OCI-LY1 (cell line): Measurements from ENCODE around the gene FALEC.

ENCODE experiments used
- H2AFZ ChIP-seq: fragments of 200-600 bp; sonication (generic), shearing (Covaris generic); 2 replicates; pipeline ENCODE4 v1.6.0; 2014; ENCODE audit warnings: antibody characterized with exemption, mild to moderate bottlenecking, low read length
- H3F3A ChIP-seq: fragments of 200-600 bp; sonication (generic), shearing (Covaris generic); 2 replicates; pipeline ENCODE4 v1.6.0; 2014; ENCODE audit warnings: mild to moderate bottlenecking, antibody characterized with exemption, low read length, moderate library complexity; ENCODE audit not compliant: insufficient read depth
- H3K27ac ChIP-seq: fragments of 200-600 bp; sonication (generic); 2 replicates; pipeline ENCODE4 v1.5.1; 2014; ENCODE audit warnings: low read length, mixed run types, mild to moderate bottlenecking, low read depth; ENCODE audit not compliant: poor library complexity, severe bottlenecking
- H3K27me3 ChIP-seq: fragments of 200-600 bp; sonication (generic); 2 replicates; pipeline ENCODE4 v1.6.0; 2014; ENCODE audit warnings: antibody characterized with exemption, mild to moderate bottlenecking, low read length, moderate library complexity; ENCODE audit not compliant: insufficient read depth
- H3K36me3 ChIP-seq: fragments of 200-600 bp; sonication (generic); 2 replicates; pipeline ENCODE4 v1.6.1; 2014; ENCODE audit warnings: mild to moderate bottlenecking, antibody characterized with exemption, low read length, moderate library complexity, mixed read lengths; ENCODE audit not compliant: insufficient read depth
- H3K4me1 ChIP-seq: fragments of 200-600 bp; sonication (generic); 2 replicates; pipeline ENCODE4 v1.5.1; 2014; ENCODE audit warnings: mild to moderate bottlenecking, low read length, moderate library complexity; ENCODE audit not compliant: insufficient read depth, severe bottlenecking
- H3K4me2 ChIP-seq: fragments of 200-600 bp; sonication (generic), shearing (Covaris generic); 2 replicates; pipeline ENCODE4 v1.6.1; 2014; ENCODE audit warnings: low read length
- H3K4me3 ChIP-seq: fragments of 200-600 bp; sonication (generic); 2 replicates; pipeline ENCODE4 v1.5.1; 2014; ENCODE audit warnings: low read length, low read depth, mild to moderate bottlenecking, mixed read lengths; ENCODE audit not compliant: poor library complexity, severe bottlenecking
- H3K79me2 ChIP-seq: fragments of 200-600 bp; shearing (Covaris generic); 2 replicates; pipeline ENCODE4 v1.6.1; 2016; ENCODE audit warnings: mixed run types, low read length, mixed read lengths; ENCODE audit not compliant: insufficient read depth
- H3K9ac ChIP-seq: fragments of 200-600 bp; sonication (generic), shearing (Covaris generic); 2 replicates; pipeline ENCODE4 v1.6.1; 2014; ENCODE audit warnings: mild to moderate bottlenecking, low read length, mixed read lengths
- H3K9me2 ChIP-seq: fragments of 200-600 bp; sonication (generic), shearing (Covaris generic); 2 replicates; pipeline ENCODE4 v1.6.1; 2014; ENCODE audit warnings: low read depth, mild to moderate bottlenecking, low read length, mixed read lengths
- H3K9me3 ChIP-seq: fragments of 200-600 bp; shearing (Covaris generic); 2 replicates; pipeline ENCODE4 v1.6.1; 2014; ENCODE audit warnings: low read length, mixed read lengths
- H4K20me1 ChIP-seq: fragments of 200-600 bp; sonication (generic), shearing (Covaris generic); 2 replicates; pipeline ENCODE4 v1.6.0; 2016; ENCODE audit warnings: mild to moderate bottlenecking, low read length; ENCODE audit not compliant: insufficient read depth
- CTCF ChIP-seq: fragments of 200-600 bp; sonication (generic), shearing (Covaris generic); IDR thresholded peaks from 2 replicates; pipeline ENCODE4 v1.5.1; 2017; ENCODE audit warnings: mild to moderate bottlenecking, antibody characterized with exemption, low read length, moderate library complexity, mixed read lengths
- EZH2 ChIP-seq: fragments of 200-600 bp; sonication (generic), shearing (Covaris generic); IDR thresholded peaks from 2 replicates; pipeline ENCODE4 v1.8.0; 2017; ENCODE audit warnings: borderline replicate concordance, mixed run types, mild to moderate bottlenecking, antibody characterized with exemption, low read length, moderate library complexity, mixed read lengths

The FALEC gene

GRCh38 chr1:150558761-150559655, 43.5 kb downstream of the FALEC start:
- Histone ChIP-seq H3K4me2 (no peak overlapping the region), H3K4me1 (peaks cover 42% of the 10 kb centered on the region)

GRCh38 chr1:150559656-150560010, 44.1 kb downstream of the FALEC start:
- Histone ChIP-seq H3F3A (0 out of 2 replicates have a peak, but pooled peaks cover 7% of the 10 kb centered on the region), H3K79me2 (no peaks in the 10 kb centered on the region), H3K9me3 (no peaks in the 10 kb centered on the region), H3K4me1 (peaks cover 48% of the 10 kb centered on the region), H3K36me3 (no peaks in the 10 kb centered on the region), H3K9ac (no peak overlapping the region), H2AFZ (no peak overlapping the region), H3K27me3 (no peaks in the 10 kb centered on the region), H3K27ac (no peak overlapping the region), H3K4me2 (peak overlapping the region; percentile 54; the same call in 1 of the 2 replicates), H3K9me2 (no peaks in the 10 kb centered on the region), H4K20me1 (no peaks in the 10 kb centered on the region), H3K4me3 (no peak overlapping the region)
- TF ChIP-seq EZH2 (no peak), CTCF (no peak)

More at GRCh38 chr1:150558761-150559655, 43.5 kb downstream of the FALEC start:
- Histone ChIP-seq H3K79me2 (no peaks in the 10 kb centered on the region), H3K27me3 (no peaks in the 10 kb centered on the region), H2AFZ (no peak overlapping the region), H3K9me3 (no peaks in the 10 kb centered on the region), H4K20me1 (no peaks in the 10 kb centered on the region), H3K27ac (no peak overlapping the region), H3K4me3 (no peak overlapping the region), H3K9ac (no peak overlapping the region), H3K36me3 (no peaks in the 10 kb centered on the region), H3F3A (0 out of 2 replicates have a peak, but pooled peaks cover 7% of the 10 kb centered on the region), H3K9me2 (no peaks in the 10 kb centered on the region)
- TF ChIP-seq CTCF (no peak), EZH2 (no peak)

- Histone ChIP-seq H3K79me2 (no peaks in the 10 kb centered on the region), H3K9me3 (no peaks in the 10 kb centered on the region), H3K36me3 (no peaks in the 10 kb centered on the region), H3K27me3 (no peaks in the 10 kb centered on the region), H3K4me1 (peaks cover 52% of the 10 kb centered on the region), H4K20me1 (no peaks in the 10 kb centered on the region), H3K4me3 (peak overlapping the region; percentile 6), H3K4me2 (peak overlapping the region; percentile 54), H3K9ac (peak overlapping the region; percentile 33; the same call in 1 of the 2 replicates), H3K27ac (peak overlapping the region; percentile 99), H2AFZ (no peak overlapping the region), H3F3A (0 out of 2 replicates have a peak, but pooled peaks cover 7% of the 10 kb centered on the region), H3K9me2 (no peaks in the 10 kb centered on the region)
- peak; percentile 95 for TF ChIP-seq CTCF
- TF ChIP-seq EZH2, result no peak
Measured at GRCh38 chr1:150560011-150560438, 44.5 kb downstream of the FALEC start.
